ENCODE measurements around the gene DNMBP. TPM values are rescaled to one million over a fixed set of nuclear protein-coding genes. Genes with fewer than 3 reads are reported as not detected.

Gene DNMBP
- total and polyA plus RNA-seq, 2 of the 8 experiments (the other 6 are each of a cell fraction or from before 2014, with no cell fraction given) = 19.1 to 26.4 TPM

GRCh38 chr10:100004805-100005510 lies 4.8 kb downstream of the DNMBP start (continued):
- TF ChIP-seq KDM4A (IDR thresholded peaks at IDR 0.05; ENCODE audit: low read depth, low read length, severe bottlenecking) = no peak

Data from H1 (cell line).